T follicular helper cell (primary cell): ENCODE data around the gene TMEM18.

Experiments used
- DNase-seq: peaks from one replicate; pipeline ENCODE4 v3.0.0-alpha.2; 2020; ENCODE audit warnings: low read depth

The TMEM18 gene

GRCh38 chr2:672606-672905, 4.7 kb downstream of the TMEM18 start:
- DNase-seq = no peak

DNA sequence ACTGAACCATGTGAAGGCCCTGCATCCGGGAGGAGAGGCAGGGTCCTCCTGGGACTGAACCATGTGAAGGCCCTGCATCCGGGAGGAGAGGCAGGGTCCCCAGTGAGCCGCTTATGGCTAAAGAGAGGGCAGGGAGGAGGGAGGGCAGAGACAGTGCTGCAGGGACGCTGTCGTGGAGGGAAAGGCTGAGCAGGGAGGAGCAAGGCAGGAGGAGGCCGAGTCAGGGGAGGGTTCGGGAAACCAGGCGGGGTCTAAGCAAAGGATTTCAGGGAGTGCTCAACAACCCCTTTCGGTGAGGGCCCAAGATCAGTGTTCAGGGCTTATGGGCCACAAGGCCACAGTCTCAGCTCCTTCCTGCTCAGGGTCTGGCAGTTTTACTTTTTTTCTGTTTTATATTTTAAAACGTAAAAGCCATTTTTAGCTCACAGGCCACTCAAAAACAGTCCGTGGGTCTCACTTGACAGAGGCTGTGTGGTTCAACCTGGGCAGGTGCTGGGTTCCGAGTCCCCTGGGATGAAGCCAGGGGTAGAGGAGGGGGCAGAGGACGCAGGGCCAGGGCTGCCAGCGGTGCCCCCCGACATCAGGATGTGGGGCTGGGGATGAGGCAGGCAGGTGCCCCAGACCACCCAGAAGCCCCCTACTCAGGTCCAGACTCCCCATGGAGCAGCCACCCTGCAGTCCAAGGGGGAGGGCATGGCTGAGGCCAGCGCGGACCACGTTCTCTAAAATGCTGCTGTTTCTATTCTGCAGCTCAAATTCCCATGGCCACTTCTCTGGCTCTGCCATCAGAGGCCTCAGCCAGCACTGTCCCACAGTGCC, 5.2 kb downstream of the TMEM18 start:
- DNase-seq = no peak

- DNase-seq = no peak
Observed at GRCh38 chr2:671072-671471, 6.1 kb downstream of the TMEM18 start.

DNA sequence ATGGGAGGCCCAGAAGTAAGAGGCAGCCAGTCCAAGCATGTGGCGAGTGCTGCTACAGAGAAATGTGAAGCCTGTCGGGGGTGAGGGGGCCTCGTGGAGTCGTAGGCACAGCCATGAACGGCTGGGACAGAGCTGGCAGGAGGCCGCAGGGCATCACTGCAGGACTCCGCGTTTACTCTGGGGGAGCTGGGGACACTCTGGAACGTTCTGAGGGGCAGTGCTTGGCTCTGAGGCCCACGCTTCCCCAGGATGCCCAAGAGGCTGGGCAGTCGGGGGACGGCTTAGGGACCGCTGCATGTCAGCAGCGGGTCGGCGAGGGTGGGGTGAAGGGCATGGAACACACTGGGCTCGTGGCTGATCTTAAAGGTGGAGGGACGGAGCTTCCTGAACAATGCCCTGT, 6.6 kb downstream of the TMEM18 start:
- no peak for DNase-seq

DNA sequence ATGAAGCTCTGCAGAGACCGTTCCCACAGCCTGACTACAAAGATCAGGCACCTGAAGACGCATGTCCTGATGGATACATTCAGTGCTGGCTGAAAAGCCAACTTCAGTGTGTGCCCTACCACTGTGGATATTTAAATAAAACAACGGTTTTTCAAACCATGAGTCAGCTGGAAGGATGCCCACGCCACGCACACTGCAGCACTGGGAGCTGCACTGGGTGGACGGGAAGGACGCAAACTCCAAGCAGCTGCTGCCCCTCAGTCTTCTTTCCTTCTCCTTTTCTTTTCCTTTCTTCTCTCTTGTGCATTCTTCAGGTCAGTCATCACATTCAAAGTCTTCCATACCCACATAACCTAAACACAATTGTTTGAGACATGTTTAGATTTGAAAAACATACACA, 7.9 kb downstream of the TMEM18 start:
- DNase-seq = no peak

DNA sequence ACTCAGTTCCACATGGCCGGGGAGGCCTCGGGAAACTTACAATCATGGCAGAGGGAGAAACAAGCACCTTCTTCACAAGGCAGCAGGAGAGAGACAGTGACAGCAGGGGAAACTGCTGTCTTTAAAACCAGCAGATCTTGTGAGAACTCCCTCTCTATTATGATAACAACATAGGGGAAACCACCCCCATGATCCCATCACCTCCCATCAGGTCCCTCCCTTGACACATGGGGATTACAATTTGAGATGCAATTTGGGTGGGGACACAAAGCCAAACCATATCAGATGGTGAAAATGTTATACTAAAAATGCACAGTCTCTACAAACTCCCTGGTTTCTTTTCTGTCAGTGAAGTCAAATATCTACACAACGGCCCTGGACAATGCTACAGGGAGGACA, 9.2 kb downstream of the TMEM18 start:
- no peak for DNase-seq

GRCh38 chr2:667332-667999, 9.7 kb downstream of the TMEM18 start:
- DNase-seq = no peak

GRCh38 chr2:666441-666840, 10.8 kb downstream of the TMEM18 start:
- DNase-seq = no peak

GRCh38 chr2:665340-666073, 11.7 kb downstream of the TMEM18 start:
- DNase-seq = no peak

DNA sequence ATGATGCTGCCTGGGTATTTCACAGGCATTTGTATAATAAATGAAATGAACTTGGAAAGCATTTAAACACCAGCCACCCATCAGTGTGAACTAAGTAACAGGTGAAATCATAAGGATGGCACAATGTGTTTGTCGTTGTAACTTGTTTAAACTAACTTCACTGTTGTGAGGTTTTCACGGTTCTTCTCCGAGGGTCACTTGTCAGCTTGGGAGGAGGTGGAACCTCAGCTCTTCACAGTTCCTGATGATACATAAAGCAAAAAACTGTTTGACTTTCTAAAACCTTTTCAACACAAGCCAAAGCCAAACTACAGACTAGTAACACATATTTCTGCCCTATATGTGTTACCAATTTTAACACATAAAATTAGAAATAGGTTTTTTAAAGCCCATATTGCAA, 13.1 kb downstream of the TMEM18 start:
- no peak for DNase-seq

DNA sequence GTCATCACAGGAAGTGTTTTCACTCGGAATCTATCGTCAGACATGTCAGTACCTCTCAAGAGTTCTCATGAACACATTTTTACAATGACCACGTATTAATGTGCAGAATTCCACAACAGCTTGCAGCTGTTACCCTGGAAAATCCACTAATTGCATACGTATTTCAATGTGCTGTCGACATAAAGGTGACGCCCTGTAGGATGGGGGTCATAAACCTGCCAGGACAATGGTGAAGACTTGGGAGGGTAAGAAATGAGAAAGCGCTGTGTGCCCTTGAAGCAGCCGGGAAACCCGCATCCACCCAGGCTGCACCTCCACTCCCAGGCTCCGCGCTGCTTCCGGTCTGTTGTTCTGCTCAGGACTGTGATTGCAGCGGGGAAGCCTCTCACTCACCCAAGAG, 14.0 kb downstream of the TMEM18 start:
- DNase-seq = no peak

DNA sequence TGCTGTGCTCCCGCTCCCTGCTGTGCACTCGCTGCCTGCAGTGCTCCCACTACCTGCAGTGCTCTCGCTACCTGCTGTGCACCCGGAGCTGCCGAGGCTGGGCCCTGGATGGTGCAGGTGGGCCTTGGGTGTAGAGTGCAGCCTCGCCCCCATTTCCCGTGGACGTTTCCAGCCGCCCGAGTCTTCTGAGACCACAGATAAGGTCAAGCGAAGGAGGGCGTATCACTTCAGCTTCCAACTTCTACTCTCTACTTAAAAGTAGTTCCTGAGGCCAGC, 15.9 kb downstream of the TMEM18 start:
- no peak for DNase-seq

DNA sequence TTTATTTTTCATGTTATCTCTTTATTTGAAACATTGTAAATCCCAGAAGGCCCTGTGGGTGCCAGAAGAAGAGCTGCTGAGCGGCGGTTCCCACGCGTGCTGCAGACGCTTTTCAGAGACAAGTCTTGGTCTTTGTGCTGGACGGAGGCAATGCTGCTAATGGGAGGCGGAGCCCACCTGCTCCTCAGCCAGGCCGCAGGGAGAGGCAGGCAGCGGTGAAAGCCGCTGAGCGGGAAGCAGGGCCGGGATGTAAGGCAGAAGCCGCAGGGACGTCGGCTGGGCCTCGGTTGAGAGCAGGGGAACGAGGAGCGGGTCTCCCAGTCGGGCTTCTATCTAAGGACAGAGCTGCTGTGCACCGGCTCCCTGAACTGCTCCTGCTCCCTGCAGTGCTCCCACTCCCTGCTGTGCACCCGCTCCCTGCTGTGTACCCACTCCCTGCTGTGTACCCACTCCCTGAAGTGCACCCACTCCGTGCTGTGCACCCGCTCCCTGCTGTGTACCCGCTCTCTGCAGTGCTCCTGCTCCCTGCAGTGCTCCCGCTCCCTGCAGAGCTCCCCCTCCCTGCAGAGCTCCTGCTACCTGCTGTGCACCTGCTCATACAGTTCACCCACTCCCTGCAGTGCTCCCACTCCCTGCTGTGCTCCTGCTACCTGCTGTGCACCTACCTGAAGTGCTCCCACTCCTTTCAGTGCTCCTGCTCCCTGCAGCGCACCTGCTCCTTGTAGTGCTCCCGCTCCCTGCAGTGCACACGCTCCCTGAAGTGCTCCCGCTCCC, 16.4 kb downstream of the TMEM18 start:
- no peak for DNase-seq

DNA sequence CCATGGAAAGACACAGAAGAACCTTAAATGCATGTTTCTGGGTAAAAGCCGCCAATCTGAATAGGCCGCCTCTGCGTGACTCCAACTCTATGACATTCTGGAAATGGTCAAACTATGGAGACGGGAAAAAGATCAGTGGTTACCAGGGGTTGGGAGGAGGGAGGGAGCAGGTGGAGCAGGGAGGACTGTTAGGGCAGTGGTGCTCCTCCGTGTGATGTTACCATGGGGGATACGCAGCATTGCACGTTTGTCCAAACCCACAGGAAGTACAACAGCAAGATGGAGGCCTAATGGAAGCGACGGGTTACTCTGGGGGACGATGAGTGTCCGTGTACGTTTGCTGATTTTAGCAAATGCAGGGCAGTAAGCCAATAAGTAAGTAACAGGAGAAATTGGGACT, 17.2 kb downstream of the TMEM18 start:
- no peak for DNase-seq

- DNase-seq = no peak
Observed at GRCh38 chr2:658426-658825, 18.8 kb downstream of the TMEM18 start.

GRCh38 chr2:657766-658165, 19.4 kb downstream of the TMEM18 start:
- DNase-seq = no peak

DNA sequence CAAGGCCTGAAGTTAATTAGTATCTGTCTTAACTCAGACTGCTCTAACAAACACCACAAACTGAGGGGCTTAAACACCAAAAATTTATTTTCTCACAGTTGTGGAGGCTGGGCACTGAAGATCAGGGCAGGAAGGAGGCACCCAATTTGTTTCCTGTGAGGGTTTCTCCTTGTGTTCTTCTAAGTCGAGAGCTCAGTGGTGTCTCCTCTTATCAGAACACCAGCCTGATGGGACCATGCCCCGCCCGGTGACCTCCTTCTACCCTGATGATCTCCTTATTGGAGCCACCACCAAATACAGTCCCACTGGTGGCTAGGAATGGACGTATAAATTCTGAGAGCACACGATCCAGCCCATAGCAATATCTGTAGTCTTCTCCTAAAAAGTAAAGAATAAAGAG, 20.5 kb downstream of the TMEM18 start:
- no peak for DNase-seq

DNA sequence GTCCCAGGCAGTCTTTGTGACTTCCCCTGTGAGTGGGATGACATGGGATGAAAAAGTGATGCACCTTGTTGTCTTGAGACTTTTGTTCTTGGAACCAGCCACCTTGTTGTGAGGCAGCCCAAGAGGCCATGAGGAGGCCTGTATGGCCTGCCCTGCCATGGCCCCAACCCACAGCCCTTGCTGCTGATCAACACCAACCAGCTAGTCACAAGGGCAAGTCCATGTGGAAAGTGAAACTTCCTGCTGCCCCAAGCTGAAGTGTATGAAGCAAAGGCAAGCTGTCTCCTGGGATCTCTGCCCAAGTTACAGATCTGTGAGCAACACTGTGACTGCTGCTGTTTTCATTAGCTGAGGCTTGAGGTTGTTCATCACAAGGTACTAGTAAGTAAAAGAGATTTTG, 21.6 kb downstream of the TMEM18 start:
- DNase-seq = no peak

DNA sequence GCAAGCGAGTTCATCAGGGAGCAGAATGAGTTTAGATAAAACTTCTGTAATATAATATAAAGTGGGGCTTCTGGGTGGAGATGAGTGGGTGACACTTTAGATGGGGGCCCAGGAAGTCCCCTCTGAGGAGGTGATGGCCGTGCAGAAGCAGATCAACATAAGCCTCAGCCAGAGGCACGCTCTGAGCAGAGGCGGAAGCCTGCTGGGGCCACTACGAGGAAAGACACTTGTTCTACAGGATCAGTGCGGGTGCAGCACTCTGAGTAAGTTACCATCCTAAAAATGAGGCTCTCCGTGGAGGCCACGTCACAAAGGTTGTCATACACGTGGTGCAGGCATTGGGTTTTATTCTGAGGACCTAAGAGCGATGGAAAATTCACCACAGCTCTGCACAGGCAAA, 22.3 kb downstream of the TMEM18 start:
- no peak for DNase-seq

GRCh38 chr2:653645-654425, 23.4 kb downstream of the TMEM18 start:
- DNase-seq = no peak

GRCh38 chr2:652881-653480, 24.2 kb downstream of the TMEM18 start:
- no peak for DNase-seq
